ENCODE results near the gene MLST8. TPM values are rescaled to one million over a fixed set of nuclear protein-coding genes. Genes with fewer than 3 reads are reported as not detected.

The MLST8 gene
- total RNA-seq, 1 experiment from 2014 or later = 58.7 TPM

- H3K27me3 ChIP-seq (ENCODE audit: insufficient read depth, low read length) = no peaks in the 10 kb centered on the region
- intact Hi-C loops (cut with micrococcal nuclease) = loop anchor here (10.0 kb wide), 1 partner anchor 307 kb away; no protein-coding TSS in a partner anchor
- H3K4me3 ChIP-seq (replicated peaks in 1 of 2; ENCODE audit: low read depth in 1 of 2, low read length in 2 of 2) = no peak overlapping the region
- H3K4me1 ChIP-seq (ENCODE audit: control insufficient read depth in 1 of 2, insufficient read depth in 2 of 2, low read length in 2 of 2) = peaks cover 5 to 19% of the 10 kb centered on the region in 2 experiments
- H3K36me3 ChIP-seq (ENCODE audit: control insufficient read depth in 1 of 2, insufficient read depth in 2 of 2, low read length in 2 of 2) = no peaks in the 10 kb centered on the region
- no peak overlapping the region for H3K27ac ChIP-seq (ENCODE audit: low read depth, low read length)
- no peak overlapping the region for H3K4me2 ChIP-seq (ENCODE audit: low read length)
- no peak for DNase-seq (ENCODE audit: low read depth, low spot score)
- RAD21 ChIA-PET (ENCODE audit: low non-redundant PET in 1 of 2, low total read pairs in 2 of 2, uncharacterized antibody in 2 of 2, unreplicated experiment in 2 of 2) = no interaction called here
- no peak for ATAC-seq
- H4K20me1 ChIP-seq (ENCODE audit: insufficient read depth) = no peaks in the 10 kb centered on the region
- H3K79me2 ChIP-seq (ENCODE audit: insufficient read depth, low read length) = no peaks in the 10 kb centered on the region
- no peak overlapping the region for H2AFZ ChIP-seq (ENCODE audit: low read depth, low read length, poor library complexity, severe bottlenecking)
- H3K9me2 ChIP-seq (ENCODE audit: insufficient read depth) = no peaks in the 10 kb centered on the region
- POLR2A ChIA-PET = interaction anchor here (1.5 to 2.1 kb wide), 2 partner anchors 16 to 43 kb away, joined by 3 to 6 read pairs; partner anchors contain the start of genes PGP and TRAF7
- CTCF ChIA-PET = no interaction called here
- H3K9ac ChIP-seq (ENCODE audit: low read length) = no peak overlapping the region
- no peak for TF ChIP-seq CTCF (IDR thresholded peaks at IDR 0.05 in 2 of 3, conservative IDR thresholded peaks at IDR 0.05 in 1 of 3; ENCODE audit: borderline replicate concordance in 1 of 3, insufficient read depth in 1 of 3, low read depth in 2 of 3, low read length in 2 of 3)
- no TSS peak for BruUV-seq (replicated peaks)
- H3K9me3 ChIP-seq (ENCODE audit: control insufficient read depth in 1 of 2, insufficient read depth in 1 of 2, low read depth in 1 of 2, low read length in 2 of 2) = no peaks in the 10 kb centered on the region
Observed at GRCh38 chr16:2198283-2198682, 7.0 kb upstream of the MLST8 start.

GRCh38 chr16:2199095-2199494 lies 6.2 kb upstream of the MLST8 start:
- H3K4me3 ChIP-seq (replicated peaks in 1 of 2; ENCODE audit: low read depth in 1 of 2, low read length in 2 of 2) = no peak overlapping the region
- DNase-seq (ENCODE audit: low read depth, low spot score) (no peak), ATAC-seq (no peak)
- no peak overlapping the region for H3K4me2 ChIP-seq (ENCODE audit: low read length)
- no peak overlapping the region for H3K27ac ChIP-seq (ENCODE audit: low read depth, low read length)
- H3K9ac ChIP-seq (ENCODE audit: low read length) = no peak overlapping the region
- intact Hi-C loops (cut with micrococcal nuclease) = loop anchor here (10.0 kb wide), 1 partner anchor 306 kb away; no protein-coding TSS in a partner anchor
- ChIA-PET CTCF (no interaction called here), RAD21 (ENCODE audit: low non-redundant PET in 1 of 2, low total read pairs in 2 of 2, uncharacterized antibody in 2 of 2, unreplicated experiment in 2 of 2) (no interaction called here), POLR2A (interaction anchor here (1.5 to 2.1 kb wide), 2 partner anchors 16 to 44 kb away, joined by 3 to 6 read pairs; partner anchors contain the start of genes PGP and TRAF7)
- H3K36me3 ChIP-seq (ENCODE audit: control insufficient read depth in 1 of 2, insufficient read depth in 2 of 2, low read length in 2 of 2) = no peaks in the 10 kb centered on the region
- H4K20me1 ChIP-seq (ENCODE audit: insufficient read depth) = no peaks in the 10 kb centered on the region
- no TSS peak for BruUV-seq (replicated peaks)
- H3K79me2 ChIP-seq (ENCODE audit: insufficient read depth, low read length) = no peaks in the 10 kb centered on the region
- no peaks in the 10 kb centered on the region for H3K27me3 ChIP-seq (ENCODE audit: insufficient read depth, low read length)
- H2AFZ ChIP-seq (ENCODE audit: low read depth, low read length, poor library complexity, severe bottlenecking) = no peak overlapping the region
- H3K4me1 ChIP-seq (ENCODE audit: control insufficient read depth in 1 of 2, insufficient read depth in 2 of 2, low read length in 2 of 2) = peaks cover 5 to 18% of the 10 kb centered on the region in 2 experiments
- TF ChIP-seq ZFX (IDR thresholded peaks at IDR 0.05) = no peak
- TF ChIP-seq CTCF (IDR thresholded peaks at IDR 0.05 in 2 of 3, conservative IDR thresholded peaks at IDR 0.05 in 1 of 3; ENCODE audit: borderline replicate concordance in 1 of 3, insufficient read depth in 1 of 3, low read depth in 2 of 3, low read length in 2 of 3) = no peak
- TF ChIP-seq RAD21 (IDR thresholded peaks at IDR 0.05; ENCODE audit: low read depth) = no peak
- no peak for TF ChIP-seq TCF7L2 (IDR thresholded peaks at IDR 0.05; ENCODE audit: borderline replicate concordance, extremely low read depth, insufficient read depth, insufficient read length)
- TF ChIP-seq ZBTB33 (IDR thresholded peaks at IDR 0.05; ENCODE audit: extremely low read depth, insufficient replicate concordance, low read length) = no peak
- no peak for TF ChIP-seq POLR2A (IDR thresholded peaks at IDR 0.05; ENCODE audit: borderline replicate concordance, extremely low read depth, insufficient read depth, insufficient read length)
- no peak for TF ChIP-seq SIN3A (IDR thresholded peaks at IDR 0.05; ENCODE audit: low read depth)
- no peak for TF ChIP-seq CEBPB (IDR thresholded peaks at IDR 0.05; ENCODE audit: low read depth)
- no peak for TF ChIP-seq SRF (IDR thresholded peaks at IDR 0.05; ENCODE audit: low read depth)
- no peak for TF ChIP-seq EGR1 (IDR thresholded peaks at IDR 0.05; ENCODE audit: low read depth)
- no peak for TF ChIP-seq MAX (IDR thresholded peaks at IDR 0.05)
- no peak for TF ChIP-seq CBX3 (IDR thresholded peaks at IDR 0.05; ENCODE audit: low read depth)
- TF ChIP-seq POLR2AphosphoS5 (IDR thresholded peaks at IDR 0.05; ENCODE audit: low read depth, low read length) = no peak
- no peaks in the 10 kb centered on the region for H3K9me2 ChIP-seq (ENCODE audit: insufficient read depth)
- H3K9me3 ChIP-seq (ENCODE audit: control insufficient read depth in 1 of 2, insufficient read depth in 1 of 2, low read depth in 1 of 2, low read length in 2 of 2) = no peaks in the 10 kb centered on the region
